MM.1S (cell line): ENCODE results near the gene RIMKLB.

Experiments used
- DNase-seq: peaks from one replicate; pipeline ENCODE4 v3.0.0-alpha.2; 2015
- H2AFZ ChIP-seq: fragments of 300-600 bp; sonication (generic); 2 replicates; pipeline ENCODE4 v1.6.0; 2016; ENCODE audit warnings: antibody characterized with exemption, low read length
- H3F3A ChIP-seq: fragments of 300-600 bp; sonication (generic); 2 replicates; pipeline ENCODE4 v1.6.1; 2016; ENCODE audit warnings: mild to moderate bottlenecking, antibody characterized with exemption, low read length, moderate library complexity, mixed read lengths; ENCODE audit not compliant: insufficient read depth
- H3K27ac ChIP-seq: fragments of 300-600 bp; sonication (generic); 2 replicates; pipeline ENCODE4 v1.5.1; 2016; ENCODE audit warnings: mild to moderate bottlenecking, low read length
- H3K27me3 ChIP-seq: fragments of 300-600 bp; sonication (generic); replicated peaks from 2 replicates; pipeline ENCODE4 v1.6.0; 2016; ENCODE audit warnings: low read length; ENCODE audit not compliant: insufficient read depth
- H3K36me3 ChIP-seq: fragments of 300-600 bp; sonication (generic); replicated peaks from 2 replicates; pipeline ENCODE4 v1.6.1; 2016; ENCODE audit warnings: mild to moderate bottlenecking, low read length, mixed read lengths; ENCODE audit not compliant: insufficient read depth
- H3K4me1 ChIP-seq: fragments of 300-600 bp; sonication (generic); 2 replicates; pipeline ENCODE4 v1.6.1; 2016; ENCODE audit warnings: low read length, mixed read lengths
- H3K4me2 ChIP-seq: fragments of 300-600 bp; sonication (generic); 2 replicates; pipeline ENCODE4 v1.6.0; 2016; ENCODE audit warnings: low read depth, low read length
- H3K4me3 ChIP-seq: fragments of 300-600 bp; sonication (generic); 2 replicates; pipeline ENCODE4 v1.5.1; 2016; ENCODE audit warnings: low read length, mixed read lengths
- H3K79me2 ChIP-seq: fragments of 300-600 bp; sonication (generic); 2 replicates; pipeline ENCODE4 v1.6.1; 2016; ENCODE audit warnings: mixed run types, low read length, mixed read lengths
- H3K9ac ChIP-seq: fragments of 300-600 bp; sonication (generic); 2 replicates; pipeline ENCODE4 v1.6.1; 2016; ENCODE audit warnings: low read length, mixed read lengths
- H3K9me2 ChIP-seq: fragments of 300-600 bp; sonication (generic); replicated peaks from 2 replicates; pipeline ENCODE4 v1.6.1; 2016; ENCODE audit warnings: mild to moderate bottlenecking, low read length, mixed read lengths; ENCODE audit not compliant: insufficient read depth
- H3K9me3 ChIP-seq: fragments of 300-600 bp; sonication (generic); replicated peaks from 2 replicates; pipeline ENCODE4 v1.6.1; 2016; ENCODE audit warnings: mild to moderate bottlenecking, low read length, mixed read lengths; ENCODE audit not compliant: insufficient read depth
- H4K20me1 ChIP-seq: fragments of 300-600 bp; sonication (generic); 2 replicates; pipeline ENCODE4 v1.6.1; 2016; ENCODE audit warnings: mild to moderate bottlenecking, low read length, moderate library complexity, mixed read lengths; ENCODE audit not compliant: insufficient read depth
- EZH2 ChIP-seq: fragments of 300-600 bp; sonication (generic); optimal IDR thresholded peaks from 2 replicates; pipeline ENCODE3; 2017; ENCODE audit warnings: low read depth, mild to moderate bottlenecking, antibody characterized with exemption, low read length, mixed read lengths
- EZH2phosphoT487 ChIP-seq: fragments of 300-600 bp; sonication (generic); IDR thresholded peaks from 2 replicates; pipeline ENCODE4 v1.6.1; 2018; ENCODE audit warnings: antibody characterized with exemption, low read length
- TF ChIP-seq, protein P1 (sequence below): fragments of 300-600 bp; sonication (generic); IDR thresholded peaks from 2 replicates; pipeline ENCODE4 v1.5.1; 2016; ENCODE audit warnings: antibody characterized with exemption, low read length, mixed read lengths

RIMKLB gene

DNA sequence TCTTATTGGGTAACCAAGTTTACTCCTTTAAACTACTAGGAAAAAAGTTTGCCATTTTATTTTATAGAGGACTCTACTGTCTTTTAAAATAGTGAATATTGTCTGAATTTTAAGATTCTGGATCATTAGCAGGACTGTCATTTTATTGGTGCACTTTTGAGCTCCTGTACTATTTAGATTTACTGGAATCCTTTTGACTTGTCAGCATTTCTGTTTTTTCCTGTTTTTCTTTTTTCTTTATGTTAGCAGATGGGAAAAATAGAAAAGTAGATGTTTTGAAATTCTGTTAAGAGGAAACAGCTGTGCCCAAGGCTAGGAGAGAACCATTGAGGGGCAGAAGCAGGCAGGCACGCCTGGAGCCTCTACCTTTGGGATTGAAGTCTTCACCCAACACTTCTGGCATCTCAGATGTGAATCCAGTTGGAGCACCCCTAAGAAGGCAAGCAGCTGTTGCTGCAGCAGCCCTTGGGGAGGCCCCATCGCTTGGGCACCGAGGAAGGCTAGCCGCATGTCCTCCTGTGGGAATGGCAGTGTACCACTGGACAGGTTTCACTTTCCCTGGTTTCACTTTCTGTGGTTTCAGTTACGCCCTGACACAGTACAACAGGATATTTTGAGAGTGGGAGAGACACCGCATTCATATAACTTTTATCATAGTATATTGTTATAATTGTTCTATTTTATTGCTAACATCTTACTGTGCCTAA is 11.5 kb downstream of the RIMKLB start:
- Histone ChIP-seq H4K20me1 (no peaks in the 10 kb centered on the region), H3K4me3 (no peak overlapping the region), H3K27me3 (no peaks in the 10 kb centered on the region), H3K36me3 (no peaks in the 10 kb centered on the region), H3K9me3 (no peaks in the 10 kb centered on the region), H3F3A (no peaks in the 10 kb centered on the region), H3K4me2 (no peak overlapping the region), H3K79me2 (no peaks in the 10 kb centered on the region), H3K4me1 (no peaks in the 10 kb centered on the region), H3K27ac (no peak overlapping the region), H3K9ac (no peak overlapping the region), H3K9me2 (no peaks in the 10 kb centered on the region), H2AFZ (no peak overlapping the region)
- no peak for TF ChIP-seq EZH2
- TF ChIP-seq, protein P1, sequence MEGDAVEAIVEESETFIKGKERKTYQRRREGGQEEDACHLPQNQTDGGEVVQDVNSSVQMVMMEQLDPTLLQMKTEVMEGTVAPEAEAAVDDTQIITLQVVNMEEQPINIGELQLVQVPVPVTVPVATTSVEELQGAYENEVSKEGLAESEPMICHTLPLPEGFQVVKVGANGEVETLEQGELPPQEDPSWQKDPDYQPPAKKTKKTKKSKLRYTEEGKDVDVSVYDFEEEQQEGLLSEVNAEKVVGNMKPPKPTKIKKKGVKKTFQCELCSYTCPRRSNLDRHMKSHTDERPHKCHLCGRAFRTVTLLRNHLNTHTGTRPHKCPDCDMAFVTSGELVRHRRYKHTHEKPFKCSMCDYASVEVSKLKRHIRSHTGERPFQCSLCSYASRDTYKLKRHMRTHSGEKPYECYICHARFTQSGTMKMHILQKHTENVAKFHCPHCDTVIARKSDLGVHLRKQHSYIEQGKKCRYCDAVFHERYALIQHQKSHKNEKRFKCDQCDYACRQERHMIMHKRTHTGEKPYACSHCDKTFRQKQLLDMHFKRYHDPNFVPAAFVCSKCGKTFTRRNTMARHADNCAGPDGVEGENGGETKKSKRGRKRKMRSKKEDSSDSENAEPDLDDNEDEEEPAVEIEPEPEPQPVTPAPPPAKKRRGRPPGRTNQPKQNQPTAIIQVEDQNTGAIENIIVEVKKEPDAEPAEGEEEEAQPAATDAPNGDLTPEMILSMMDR: no peak
- no peak for TF ChIP-seq EZH2phosphoT487
- DNase-seq: no peak

DNA sequence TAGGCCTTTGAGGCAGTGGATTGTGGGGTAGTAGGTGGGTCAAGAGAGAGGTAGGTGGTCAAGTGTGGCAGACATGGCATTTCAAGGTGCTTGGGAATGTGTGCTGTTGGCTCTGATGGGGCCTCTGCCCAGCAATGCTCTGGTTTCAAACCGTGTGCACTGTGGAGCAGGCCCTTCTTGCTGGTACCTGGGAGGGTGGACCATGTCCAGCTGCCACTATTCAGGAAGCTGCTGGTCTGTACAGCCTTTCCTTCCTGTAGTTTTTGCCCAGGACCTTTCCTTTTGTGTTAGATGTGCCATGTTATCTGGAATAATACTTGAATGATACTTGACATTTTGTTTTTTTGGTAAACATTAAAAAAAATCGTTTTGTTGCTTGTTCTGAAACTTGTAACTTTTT is 14.8 kb downstream of the RIMKLB start:
- no peaks in the 10 kb centered on the region for H3K79me2 ChIP-seq
- no peak overlapping the region for H3K27ac ChIP-seq
- H3K4me1 ChIP-seq: no peaks in the 10 kb centered on the region
- no peaks in the 10 kb centered on the region for H3K9me2 ChIP-seq
- H3K36me3 ChIP-seq: no peaks in the 10 kb centered on the region
- H3K4me2 ChIP-seq: no peak overlapping the region
- no peak overlapping the region for H2AFZ ChIP-seq
- H3K4me3 ChIP-seq: no peak overlapping the region
- no peak for TF ChIP-seq EZH2
- TF ChIP-seq EZH2phosphoT487: no peak
- TF ChIP-seq, protein P1: no peak
- H3F3A ChIP-seq: no peaks in the 10 kb centered on the region
- no peaks in the 10 kb centered on the region for H4K20me1 ChIP-seq
- no peak for DNase-seq
- H3K27me3 ChIP-seq: no peaks in the 10 kb centered on the region
- no peaks in the 10 kb centered on the region for H3K9me3 ChIP-seq
- H3K9ac ChIP-seq: no peak overlapping the region

DNA sequence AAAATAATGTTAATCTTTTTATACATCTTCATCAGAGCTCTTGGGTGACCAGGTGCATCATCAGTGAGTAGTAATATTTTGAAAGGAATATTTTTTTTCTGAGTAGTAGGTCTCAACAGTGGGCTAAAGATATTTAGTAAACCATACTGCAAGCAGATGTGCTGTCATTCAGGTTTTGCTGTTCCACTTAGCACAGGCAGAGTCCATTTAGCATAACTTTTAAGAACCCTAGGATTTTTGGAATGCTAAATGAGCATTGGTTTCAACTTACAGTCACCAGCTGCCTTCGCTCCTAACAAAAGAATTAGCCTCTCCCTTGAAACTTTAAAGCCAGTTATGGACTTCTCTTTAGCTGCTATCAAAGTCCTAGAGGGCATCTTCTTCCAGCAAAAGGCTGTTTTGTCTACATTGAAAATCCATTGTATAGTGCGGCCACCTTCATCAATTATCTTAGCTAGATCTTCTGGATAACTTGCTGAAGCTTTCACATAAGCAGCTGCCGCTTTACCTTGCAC is 24.6 kb downstream of the RIMKLB start:
- no peaks in the 10 kb centered on the region for H3K36me3 ChIP-seq

More for the DNA sequence above, 24.6 kb downstream of the RIMKLB start:
- no peaks in the 10 kb centered on the region for H3K79me2 ChIP-seq
- no peak overlapping the region for H3K27ac ChIP-seq
- H3F3A ChIP-seq: no peaks in the 10 kb centered on the region
- TF ChIP-seq EZH2 (no peak), EZH2phosphoT487 (no peak)
- TF ChIP-seq, protein P1: no peak
- no peaks in the 10 kb centered on the region for H3K4me1 ChIP-seq
- no peaks in the 10 kb centered on the region for H4K20me1 ChIP-seq
- H3K4me3 ChIP-seq: no peak overlapping the region
- H3K27me3 ChIP-seq: no peaks in the 10 kb centered on the region
- DNase-seq: no peak
- no peak overlapping the region for H3K4me2 ChIP-seq
- H2AFZ ChIP-seq: no peak overlapping the region
- no peaks in the 10 kb centered on the region for H3K9me2 ChIP-seq
- no peaks in the 10 kb centered on the region for H3K9me3 ChIP-seq
- no peak overlapping the region for H3K9ac ChIP-seq
